Heart left ventricle (tissue), 16 donors: ENCODE results near the gene PIM3. TPM values are rescaled to one million over a fixed set of nuclear protein-coding genes. Genes with fewer than 3 reads are reported as not detected.
A peak's percentile ranks its signal among the peaks of the same experiment; 100 is the strongest.

ENCODE experiments used
- ATAC-seq, 4 donors: fragments of 200-7000 bp; cut with Tn5 transposase; one replicate each; pipeline ENCODE4 v1.9.1; 2020 to 2022; ENCODE audit warnings: moderate library complexity in 4 of 4, mild to moderate bottlenecking in 3 of 4, moderate number of reproducible peaks in 1 of 4
- DNase-seq, 5 donors: peaks; one replicate each; pipeline ENCODE4 v3.0.0-alpha.2; 2020
- H3K27ac ChIP-seq, 12 donors: fragments of 200-600 bp; sonication (generic) in 4 of 12; one replicate each; pipeline versions ENCODE4 v1.5.0 to v1.8.0; 2016 to 2022; ENCODE audit warnings: mild to moderate bottlenecking in 2 of 12
- H3K27me3 ChIP-seq, 9 donors: fragments of 200-600 bp; sonication (generic) in 2 of 9; one replicate each; pipeline versions ENCODE4 v1.5.1 to v1.8.0; 2016 to 2022; ENCODE audit warnings: mild to moderate bottlenecking in 3 of 9
- H3K36me3 ChIP-seq, 9 donors: fragments of 200-600 bp; sonication (generic) in 2 of 9; one replicate each; pipeline versions ENCODE4 v1.5.0 to v1.8.0; 2018 to 2022; ENCODE audit warnings: mild to moderate bottlenecking in 2 of 9
- H3K4me1 ChIP-seq, 12 donors: fragments of 200-600 bp; sonication (generic) in 4 of 12; one replicate each; pipeline versions ENCODE4 v1.5.0 to v1.8.0; 2016 to 2022; ENCODE audit warnings: mild to moderate bottlenecking in 3 of 12
- H3K4me3 ChIP-seq, 12 donors: fragments of 200-600 bp; sonication (generic) in 4 of 12; one replicate each; pipeline versions ENCODE4 v1.5.0 to v1.8.0; 2017 to 2022; ENCODE audit warnings: mild to moderate bottlenecking in 9 of 12, moderate library complexity in 4 of 12
- H3K9me3 ChIP-seq, 12 donors: fragments of 200-600 bp; sonication (generic) in 4 of 12; one replicate each; pipeline versions ENCODE4 v1.5.0 to v1.8.0; 2016 to 2022; ENCODE audit warnings: mild to moderate bottlenecking in 1 of 12
- CTCF ChIP-seq, 12 donors: fragments of 200-600 bp; sonication (generic) in 4 of 12; IDR thresholded peaks; one replicate each; pipeline versions ENCODE4 v1.5.0 to v1.8.0; 2018 to 2022; ENCODE audit warnings: antibody characterized with exemption in 12 of 12, mild to moderate bottlenecking in 5 of 12
- POLR2A ChIP-seq, 2 donors: fragments of 450-650 bp; IDR thresholded peaks; one replicate each; pipeline ENCODE4 v1.6.1; 2017; ENCODE audit warnings: antibody characterized with exemption in 2 of 2, mild to moderate bottlenecking in 2 of 2, moderate library complexity in 2 of 2
- WGBS, 4 donors: extraction: QIAGEN DNeasy Blood & Tissue Kit in 2 of 4; methylation state at CpG; one replicate each; pipeline versions ENCODE4 v1.1.5 to v1.1.7; 2013 to 2018; 5-methylcytosine and 5-hydroxymethylcytosine counted together
- intact Hi-C, 10 donors: fragments of 100-400 bp; cut with DNase I; formaldehyde crosslinking; loops; one replicate each; pipeline versions ENCODE4 v1.11.1 to v1.14.2; 2022
- polyA plus RNA-seq, 2 donors: library from polyadenylated mRNA; stranded (reverse); fragments of 200-250 nt; gene quantifications; one replicate each; pipeline ENCODE4 v1.2.3, GENCODE V29; 2013
- total RNA-seq, 9 donors: library from RNA; depleted of rRNA in 2 of 9; stranded (reverse); fragments of >200 nt in 2 of 9; fragmentation: NEBNext Ultra II Directional in 3 of 9; extraction: Animal tissue kit (Norgen Biotek cat#: 25700) in 3 of 9; gene quantifications; one replicate each; pipeline versions ENCODE4 v1.1.0 to v1.2.4, GENCODE V29; 2016 to 2023
- donor health status: ischemic (EF 13 %, LVEDD 7.1; RV severe dilation, severe dysfunction).
- donor health status: healthy with polysubstance abuse.
- donor health status: DM: no; HTN: yes; CAD: no.
- donor health status: DM: no; HTN: no; CAD: no.
- donor health status: ischemic (EF 25% LVEDD 6.9; RV normal size, moderate dysfunction).
- donor health status: ischemic (EF 25% LVEDD 5.7; RV mildly dilated, moderate dysfunction).
- donor health status: healthy.
- donor health status: DM: yes; HTN: yes; CAD: no.
- donor health status: ischemic (EF 35%, LVEDD 5.7; RV mildly dilated, moderate dysfunction).
- donor health status: nonischemic (EF 11% LVEDD 7.7; RV severe dilation, severe dysfunction).
- donor health status: DM: yes; HTN: yes; CAD: no.
- donor health status: PGD.
- donor health status: ischemic (EF 29% LVEDD 5.4; RV normal size, mild dysfunction).
- donor health status: nonischemic (EF 23%, LVEDD 6.1; RV moderate dilation, normal function).

The PIM3 gene
- total and polyA plus RNA-seq, 11 donors, result 37.7 to 118 (median 50.2) TPM

GRCh38 chr22:49970528-49971231, 10.1 kb downstream of the PIM3 start:
- TF ChIP-seq CTCF (IDR thresholded peaks at IDR 0.05), result no peak
- peak in 1 of 2 donors; percentile 88 for TF ChIP-seq POLR2A (IDR thresholded peaks at IDR 0.05)
- no peaks in the 10 kb centered on the region for H3K9me3 ChIP-seq
- peak overlapping the region; percentile 49 to 99 (median 91) for H3K27ac ChIP-seq
- peaks cover 8 to 67% (median 47%) of the 10 kb centered on the region in 12 donors for H3K4me1 ChIP-seq
- DNase-seq, result peak; percentile 90 to 99 (median 95)
- 9 to 11% (median 10%) methylated on average over 27 to 32 of the region's 32 CpGs for WGBS, 4 donors
- peak overlapping the region; percentile 22 to 65 (median 54) for H3K4me3 ChIP-seq
- H3K27me3 ChIP-seq, result no peaks in the 10 kb centered on the region
- ATAC-seq, result peak; percentile 90 to 95 (median 91)
- no peaks in the 10 kb centered on the region for H3K36me3 ChIP-seq
- intact Hi-C loops, result loop anchor here in 4 of 10 donors (2.0 to 5.0 kb wide), 3 partner anchors 33 to 38 kb away; no protein-coding TSS in a partner anchor

- peak; percentile 57 to 74 (median 72) for ATAC-seq
- intact Hi-C loops, result loop anchor here in 4 of 10 donors (2.0 to 5.0 kb wide), 3 partner anchors 34 to 39 kb away; no protein-coding TSS in a partner anchor
- DNase-seq, result peak; percentile 77 to 92 (median 88)
- Histone ChIP-seq H3K36me3 (no peaks in the 10 kb centered on the region), H3K9me3 (no peaks in the 10 kb centered on the region), H3K4me1 (peaks cover 6 to 62% (median 39%) of the 10 kb centered on the region in 12 donors), H3K27me3 (no peaks in the 10 kb centered on the region), H3K27ac (peak overlapping the region; percentile 49 to 99 (median 91)), H3K4me3 (peak overlapping the region; percentile 22 to 65 (median 54))
- TF ChIP-seq POLR2A (IDR thresholded peaks at IDR 0.05) (no peak), CTCF (IDR thresholded peaks at IDR 0.05) (no peak)
- 7 to 10% (median 9%) methylated on average over 55 to 81 of the region's 81 CpGs for WGBS, 4 donors
These were observed 10.9 kb downstream of the PIM3 start for GRCh38 chr22:49971232-49972162.

- intact Hi-C loops, result loop anchor here in 3 of 10 donors (5.0 kb wide), 2 partner anchors 35 to 40 kb away; no protein-coding TSS in a partner anchor
- ATAC-seq (no peak), DNase-seq (peak; percentile 19 to 65 (median 34))
- H3K9me3 ChIP-seq, result no peaks in the 10 kb centered on the region
- peak overlapping the region in 3 of 12 donors; percentile 54 to 65 (median 61) for H3K4me3 ChIP-seq
- peaks cover 0 to 57% (median 30%) of the 10 kb centered on the region in 12 donors for H3K4me1 ChIP-seq
- H3K27ac ChIP-seq, result peak overlapping the region in 7 of 12 donors; percentile 81 to 99 (median 92)
- no peaks in the 10 kb centered on the region for H3K36me3 ChIP-seq
- no peak for TF ChIP-seq CTCF (IDR thresholded peaks at IDR 0.05)
- TF ChIP-seq POLR2A (IDR thresholded peaks at IDR 0.05), result no peak
- H3K27me3 ChIP-seq, result no peaks in the 10 kb centered on the region
- 51 to 57% (median 53%) methylated on average over 44 to 45 of the region's 45 CpGs for WGBS, 4 donors
These were observed 11.8 kb downstream of the PIM3 start for GRCh38 chr22:49972163-49973017.
